Measurements from ENCODE around the gene LIMS2.

The LIMS2 gene

DNA sequence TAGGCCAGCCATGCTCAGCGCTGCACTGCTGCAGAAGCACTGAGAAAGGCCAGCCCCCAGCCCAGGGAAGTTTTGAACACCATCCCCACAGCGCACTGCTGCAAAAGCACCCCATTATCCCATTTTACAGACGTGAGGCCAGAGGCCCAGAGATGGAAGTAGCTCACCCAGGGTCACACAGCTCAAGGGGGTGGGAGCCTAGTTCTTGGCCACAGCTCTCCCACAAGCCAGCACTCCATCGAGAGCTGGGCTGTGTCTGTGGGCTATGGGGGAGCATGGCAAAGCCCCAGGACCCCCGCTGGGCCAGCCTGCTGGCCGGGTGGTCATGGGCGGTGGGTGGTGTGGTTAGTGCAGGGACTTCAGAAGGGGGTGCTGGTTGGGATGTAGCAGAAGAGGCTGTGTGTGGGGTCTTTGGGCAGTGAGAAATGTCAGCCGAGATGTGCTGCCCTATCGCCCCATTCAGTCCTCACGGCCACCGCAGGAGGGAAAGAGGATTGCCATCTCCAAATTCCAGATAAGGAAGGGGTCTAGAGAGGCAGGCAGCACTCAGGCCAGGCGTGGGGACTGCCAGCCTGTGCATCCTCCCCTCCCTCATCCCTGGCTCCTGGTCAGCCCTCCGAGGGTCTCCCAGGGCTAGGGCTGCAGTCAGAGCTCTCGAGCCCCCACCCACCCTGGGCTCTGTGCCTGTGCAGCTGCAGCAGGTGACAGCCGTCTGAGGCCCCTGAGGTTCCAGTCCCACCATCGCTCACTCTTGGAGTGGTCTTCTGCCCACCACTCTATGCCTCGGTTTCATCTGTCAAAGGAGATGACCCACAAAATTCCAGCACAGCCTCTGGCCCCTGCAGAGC, 46.3 kb downstream of the LIMS2 start:
- POLR2A ChIA-PET, result no interaction called here
- TF ChIP-seq ZNF133 (tag by site-specific recombination; IDR thresholded peaks at IDR 0.05), result no peak
- peak; percentile 33; the same call in 1 of the 2 replicates for TF ChIP-seq GLIS2 (tag by site-specific recombination; IDR thresholded peaks at IDR 0.05)
- Histone ChIP-seq H3K27ac (ENCODE audit: extremely low read depth, low read depth, low read length) (no peak overlapping the region), H3K4me1 (ENCODE audit: control insufficient read depth, insufficient read depth, low read length) (no peaks in the 10 kb centered on the region), H3K9me3 (ENCODE audit: control insufficient read depth, insufficient read depth, low read depth, low read length) (no peaks in the 10 kb centered on the region), H3K4me3 (ENCODE audit: low read depth, low read length) (no peak overlapping the region), H3K36me3 (ENCODE audit: control insufficient read depth in 2 of 2, insufficient read depth in 1 of 2, low read length in 2 of 2) (no peaks in the 10 kb centered on the region)
- CTCF ChIA-PET, result no interaction called here

DNA sequence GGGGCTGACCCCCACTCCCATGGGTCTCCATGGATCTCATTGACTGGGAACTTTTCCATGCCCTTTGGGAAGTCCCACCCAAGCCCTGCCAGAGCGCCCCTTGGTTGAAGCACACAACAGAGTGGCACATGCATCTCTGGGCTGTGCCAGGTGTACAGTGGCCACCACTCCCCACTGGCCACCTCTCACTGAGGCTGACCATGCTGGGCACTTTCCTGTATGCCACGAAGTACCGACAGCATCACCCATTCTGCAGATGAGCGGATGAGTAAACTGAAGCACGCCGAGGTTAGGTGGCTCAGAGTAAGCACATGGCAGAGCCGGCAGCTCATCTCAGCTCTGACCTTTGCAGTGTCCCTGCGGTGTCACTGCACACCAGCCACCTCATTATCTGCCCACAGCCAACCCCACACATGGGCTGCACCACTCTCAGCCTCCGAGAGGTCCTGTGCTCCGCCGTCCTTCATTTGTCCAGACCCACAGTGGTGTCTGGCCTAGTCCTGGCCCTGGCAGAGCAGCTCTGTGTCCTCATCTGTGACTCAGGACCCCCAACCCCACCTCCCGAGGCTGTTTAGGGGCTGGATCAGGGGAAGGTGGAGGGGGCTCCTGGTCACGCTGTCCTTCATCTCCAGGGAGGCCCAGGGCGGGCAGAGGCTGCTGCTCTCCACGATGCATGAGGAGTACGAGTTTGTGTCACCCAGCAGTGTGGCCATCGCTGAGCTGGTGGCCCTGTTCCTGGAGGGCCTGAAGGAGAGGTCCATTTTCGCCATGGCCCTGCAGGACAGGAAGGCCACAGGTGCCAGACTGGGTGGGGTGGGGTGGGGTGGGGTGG, 47.4 kb downstream of the LIMS2 start:
- Histone ChIP-seq H3K27ac (ENCODE audit: extremely low read depth, low read depth, low read length) (no peak overlapping the region), H3K4me3 (ENCODE audit: low read depth, low read length) (no peak overlapping the region)

DNA sequence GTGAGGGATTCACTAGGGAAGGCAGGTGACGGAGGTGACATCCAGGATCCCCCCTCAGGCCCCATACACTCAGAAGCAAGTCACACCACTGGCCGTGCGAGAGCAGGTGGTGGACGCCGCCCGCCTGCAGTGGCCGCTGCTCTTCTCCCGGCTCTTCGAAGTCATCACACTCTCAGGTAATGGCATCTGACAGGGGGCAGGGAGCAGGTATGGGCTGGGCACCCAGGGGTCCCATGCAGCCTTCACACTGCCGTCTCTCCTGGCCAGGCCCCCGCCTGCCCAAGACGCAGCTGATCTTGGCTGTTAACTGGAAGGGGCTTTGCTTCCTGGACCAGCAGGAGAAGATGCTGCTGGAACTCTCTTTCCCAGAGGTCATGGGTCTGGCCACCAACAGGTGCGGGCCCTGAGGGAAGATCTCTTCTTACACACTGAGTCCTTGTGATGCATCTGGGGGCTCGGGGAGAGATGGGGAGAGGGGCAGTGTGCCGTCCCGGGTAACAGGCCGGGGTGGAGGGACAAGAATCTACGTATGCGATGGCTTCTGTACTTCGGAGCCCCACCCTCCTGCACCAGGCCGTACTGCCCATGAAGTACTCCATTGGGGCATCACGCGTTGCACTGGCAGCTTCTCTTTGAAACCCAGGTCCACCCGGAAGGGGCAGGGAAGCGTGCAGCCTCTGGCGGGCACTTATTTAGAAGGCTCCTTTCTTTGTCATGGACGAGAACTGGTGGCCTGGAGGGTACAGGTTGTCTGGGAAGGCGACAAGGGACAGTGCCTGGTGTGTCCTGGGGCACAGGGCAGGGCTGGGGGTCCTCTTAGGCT, 48.2 kb downstream of the LIMS2 start:
- CTCF ChIA-PET, result interaction anchor here (0.6 kb wide), 1 partner anchor 36 kb away, joined by 3 read pairs; no protein-coding TSS in a partner anchor
- Histone ChIP-seq H3K36me3 (ENCODE audit: control insufficient read depth in 2 of 2, insufficient read depth in 1 of 2, low read length in 2 of 2) (no peaks in the 10 kb centered on the region), H3K9me3 (ENCODE audit: control insufficient read depth, insufficient read depth, low read depth, low read length) (no peaks in the 10 kb centered on the region), H3K4me1 (ENCODE audit: control insufficient read depth, insufficient read depth, low read length) (no peaks in the 10 kb centered on the region), H3K27ac (ENCODE audit: extremely low read depth, low read depth, low read length) (no peak overlapping the region), H3K4me3 (ENCODE audit: low read depth, low read length) (no peak overlapping the region)
- POLR2A ChIA-PET, result no interaction called here
- no peak for TF ChIP-seq ZNF624 (tag by site-specific recombination; IDR thresholded peaks at IDR 0.05)
- TF ChIP-seq ZNF404 (tag by site-specific recombination; IDR thresholded peaks at IDR 0.05), result no peak
- TF ChIP-seq SP2 (tag by site-specific recombination; IDR thresholded peaks at IDR 0.05), result no peak
- TF ChIP-seq, protein P1, sequence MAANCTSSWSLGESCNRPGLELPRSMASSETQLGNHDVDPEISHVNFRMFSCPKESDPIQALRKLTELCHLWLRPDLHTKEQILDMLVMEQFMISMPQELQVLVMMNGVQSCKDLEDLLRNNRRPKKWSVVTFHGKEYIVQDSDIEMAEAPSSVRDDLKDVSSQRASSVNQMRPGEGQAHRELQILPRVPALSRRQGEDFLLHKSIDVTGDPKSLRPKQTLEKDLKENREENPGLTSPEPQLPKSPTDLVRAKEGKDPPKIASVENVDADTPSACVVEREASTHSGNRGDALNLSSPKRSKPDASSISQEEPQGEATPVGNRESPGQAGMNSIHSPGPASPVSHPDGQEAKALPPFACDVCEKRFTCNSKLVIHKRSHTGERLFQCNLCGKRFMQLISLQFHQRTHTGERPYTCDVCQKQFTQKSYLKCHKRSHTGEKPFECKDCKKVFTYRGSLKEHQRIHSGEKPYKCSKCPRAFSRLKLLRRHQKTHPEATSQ (tag by site-specific recombination; IDR thresholded peaks at IDR 0.05), result no peak
- TF ChIP-seq, protein P2, sequence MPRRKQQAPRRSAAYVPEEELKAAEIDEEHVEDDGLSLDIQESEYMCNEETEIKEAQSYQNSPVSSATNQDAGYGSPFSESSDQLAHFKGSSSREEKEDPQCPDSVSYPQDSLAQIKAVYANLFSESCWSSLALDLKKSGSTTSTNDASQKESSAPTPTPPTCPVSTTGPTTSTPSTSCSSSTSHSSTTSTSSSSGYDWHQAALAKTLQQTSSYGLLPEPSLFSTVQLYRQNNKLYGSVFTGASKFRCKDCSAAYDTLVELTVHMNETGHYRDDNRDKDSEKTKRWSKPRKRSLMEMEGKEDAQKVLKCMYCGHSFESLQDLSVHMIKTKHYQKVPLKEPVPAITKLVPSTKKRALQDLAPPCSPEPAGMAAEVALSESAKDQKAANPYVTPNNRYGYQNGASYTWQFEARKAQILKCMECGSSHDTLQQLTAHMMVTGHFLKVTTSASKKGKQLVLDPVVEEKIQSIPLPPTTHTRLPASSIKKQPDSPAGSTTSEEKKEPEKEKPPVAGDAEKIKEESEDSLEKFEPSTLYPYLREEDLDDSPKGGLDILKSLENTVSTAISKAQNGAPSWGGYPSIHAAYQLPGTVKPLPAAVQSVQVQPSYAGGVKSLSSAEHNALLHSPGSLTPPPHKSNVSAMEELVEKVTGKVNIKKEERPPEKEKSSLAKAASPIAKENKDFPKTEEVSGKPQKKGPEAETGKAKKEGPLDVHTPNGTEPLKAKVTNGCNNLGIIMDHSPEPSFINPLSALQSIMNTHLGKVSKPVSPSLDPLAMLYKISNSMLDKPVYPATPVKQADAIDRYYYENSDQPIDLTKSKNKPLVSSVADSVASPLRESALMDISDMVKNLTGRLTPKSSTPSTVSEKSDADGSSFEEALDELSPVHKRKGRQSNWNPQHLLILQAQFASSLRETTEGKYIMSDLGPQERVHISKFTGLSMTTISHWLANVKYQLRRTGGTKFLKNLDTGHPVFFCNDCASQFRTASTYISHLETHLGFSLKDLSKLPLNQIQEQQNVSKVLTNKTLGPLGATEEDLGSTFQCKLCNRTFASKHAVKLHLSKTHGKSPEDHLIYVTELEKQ (tag by site-specific recombination; IDR thresholded peaks at IDR 0.05; ENCODE audit: borderline replicate concordance), result no peak

More for the DNA sequence above, 47.4 kb downstream of the LIMS2 start:
- CTCF ChIA-PET, result no interaction called here
- TF ChIP-seq ZNF664 (tag by site-specific recombination; IDR thresholded peaks at IDR 0.05) (no peak), ZEB2 (tag by site-specific recombination; IDR thresholded peaks at IDR 0.05) (no peak), ZNF324 (tag by site-specific recombination; IDR thresholded peaks at IDR 0.05) (no peak), ZNF626 (tag by site-specific recombination; IDR thresholded peaks at IDR 0.05) (no peak), ZNF621 (tag by site-specific recombination; IDR thresholded peaks at IDR 0.05) (no peak), ZNF837 (tag by site-specific recombination; IDR thresholded peaks at IDR 0.05) (no peak), ZNF302 (tag by site-specific recombination; IDR thresholded peaks at IDR 0.05; ENCODE audit: low read depth) (no peak), OSR2 (tag by site-specific recombination; IDR thresholded peaks at IDR 0.05) (no peak), ZNF777 (tag by site-specific recombination; IDR thresholded peaks at IDR 0.05; ENCODE audit: borderline replicate concordance) (no peak), ZNF610 (tag by site-specific recombination; IDR thresholded peaks at IDR 0.05; ENCODE audit: borderline replicate concordance) (no peak), HOXA7 (CRISPR knock-in tag; IDR thresholded peaks at IDR 0.05; ENCODE audit: borderline replicate concordance) (no peak), ZNF341 (tag by site-specific recombination; IDR thresholded peaks at IDR 0.05; ENCODE audit: low read depth) (no peak)
- TF ChIP-seq, protein P3, sequence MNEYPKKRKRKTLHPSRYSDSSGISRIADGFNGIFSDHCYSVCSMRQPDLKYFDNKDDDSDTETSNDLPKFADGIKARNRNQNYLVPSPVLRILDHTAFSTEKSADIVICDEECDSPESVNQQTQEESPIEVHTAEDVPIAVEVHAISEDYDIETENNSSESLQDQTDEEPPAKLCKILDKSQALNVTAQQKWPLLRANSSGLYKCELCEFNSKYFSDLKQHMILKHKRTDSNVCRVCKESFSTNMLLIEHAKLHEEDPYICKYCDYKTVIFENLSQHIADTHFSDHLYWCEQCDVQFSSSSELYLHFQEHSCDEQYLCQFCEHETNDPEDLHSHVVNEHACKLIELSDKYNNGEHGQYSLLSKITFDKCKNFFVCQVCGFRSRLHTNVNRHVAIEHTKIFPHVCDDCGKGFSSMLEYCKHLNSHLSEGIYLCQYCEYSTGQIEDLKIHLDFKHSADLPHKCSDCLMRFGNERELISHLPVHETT (tag by site-specific recombination; IDR thresholded peaks at IDR 0.05), result no peak
- POLR2A ChIA-PET, result no interaction called here
- H3K4me1 ChIP-seq (ENCODE audit: control insufficient read depth, insufficient read depth, low read length), result no peaks in the 10 kb centered on the region
- no peaks in the 10 kb centered on the region for H3K9me3 ChIP-seq (ENCODE audit: control insufficient read depth, insufficient read depth, low read depth, low read length)
- H3K36me3 ChIP-seq (ENCODE audit: control insufficient read depth in 2 of 2, insufficient read depth in 1 of 2, low read length in 2 of 2), result no peaks in the 10 kb centered on the region

All from HEK293 (cell line).